K562 (cell line): Measurements from ENCODE around the gene NACC1. TPM values are rescaled to one million over a fixed set of nuclear protein-coding genes. Genes with fewer than 3 reads are reported as not detected.

Experiments used
- ATAC-seq: fragments of 200-7000 bp; cut with Tn5 transposase; 3 replicates; pipeline ENCODE4 v1.9.1; 2020; ENCODE audit warnings: moderate library complexity
- BruUV-seq: library from RNA; stranded (reverse); fragments of 400-500 nt; replicated peaks from 2 replicates; lab custom pipeline; 2021; lab: Mats Ljungman, UMichigan
- CTCF ChIA-PET: fragments of 300-600 bp; formaldehyde crosslinking; extraction: SDS; loops from one replicate; lab custom pipeline; 2021; ENCODE audit warnings: low intra/inter-chr PET ratio; lab: Yijun Ruan, JAX
- POLR2A ChIA-PET: fragments of 300-600, 350-650 bp; sonication (Branson Sonifier 250); formaldehyde crosslinking; extraction: SDS; loops from one replicate; lab custom pipeline; 2021; ENCODE audit warnings: antibody characterized with exemption, inconsistent platforms; lab: Yijun Ruan, JAX
- DNase-seq, 4 experiments: peaks; one replicate each; pipeline versions ENCODE4 v3.0.0 to v3.0.0-alpha.2; 2011 to 2018; ENCODE audit warnings: low spot score in 3 of 4, mixed read lengths in 3 of 4; ENCODE audit errors: extremely low read depth in 1 of 4
- FAIRE-seq: peaks from 2 replicates; lab custom pipeline; 2011; peaks lifted over from hg19 to GRCh38; lab: Jason Lieb, UNC
- H2AFZ ChIP-seq: 2 replicates; pipeline ENCODE4 v1.6.0; 2011; ENCODE audit warnings: low read depth, low read length, control low read depth, inconsistent platforms
- H3K27ac ChIP-seq: fragments of 200-600 bp; 3 replicates; pipeline ENCODE4 v1.8.0; 2011; ENCODE audit warnings: low read depth, mild to moderate bottlenecking, control low read depth, inconsistent platforms, low read length, moderate library complexity, mixed read lengths; ENCODE audit errors: extremely low read depth
- H3K27me3 ChIP-seq, 2 experiments: fragments of 300-600 bp in 1 of 2; 2 replicates in 1 of 2; 3 replicates in 1 of 2; pipeline versions ENCODE4 v1.6.0 to v1.8.0; 2011; ENCODE audit warnings: inconsistent platforms in 2 of 2, low read length in 2 of 2, mild to moderate bottlenecking in 1 of 2, mixed read lengths in 1 of 2, moderate library complexity in 1 of 2; ENCODE audit not compliant: control insufficient read depth in 2 of 2, insufficient read depth in 2 of 2
- H3K36me3 ChIP-seq: fragments of 300-600 bp; 3 replicates; pipeline ENCODE4 v1.8.0; 2011; ENCODE audit warnings: mild to moderate bottlenecking, low read length, inconsistent platforms; ENCODE audit not compliant: control insufficient read depth, insufficient read depth
- H3K4me1 ChIP-seq, 2 experiments: fragments of 200-600 bp in 1 of 2; replicated peaks in 1 of 2; 2 replicates in 1 of 2; 3 replicates in 1 of 2; pipeline versions ENCODE4 v1.5.1 to v1.8.0; 2011; ENCODE audit warnings: inconsistent platforms in 2 of 2, low read length in 2 of 2, mild to moderate bottlenecking in 1 of 2, mixed read lengths in 1 of 2, moderate library complexity in 1 of 2; ENCODE audit not compliant: control insufficient read depth in 2 of 2, insufficient read depth in 2 of 2
- H3K4me2 ChIP-seq: 2 replicates; pipeline ENCODE4 v1.6.1; 2011; ENCODE audit warnings: low read length, control low read depth, inconsistent platforms, mixed read lengths; ENCODE audit not compliant: insufficient read depth
- H3K4me3 ChIP-seq: fragments of 200-600 bp; sonication (generic), shearing (Covaris generic); 2 replicates; pipeline ENCODE4 v1.5.1; 2016; ENCODE audit warnings: control low read depth, inconsistent platforms
- H3K79me2 ChIP-seq: fragments of 200-600 bp; 3 replicates; pipeline ENCODE4 v1.8.0; 2011; ENCODE audit warnings: low read length, inconsistent platforms; ENCODE audit not compliant: control insufficient read depth, insufficient read depth
- H3K9ac ChIP-seq, 2 experiments: 2 replicates each; pipeline versions ENCODE4 v1.6.0 to v1.6.1; 2011; ENCODE audit warnings: low read depth in 2 of 2, low read length in 2 of 2, control low read depth in 1 of 2, inconsistent platforms in 1 of 2, mild to moderate bottlenecking in 1 of 2, mixed read lengths in 1 of 2; ENCODE audit not compliant: insufficient read depth in 1 of 2
- H3K9me1 ChIP-seq: one replicate; pipeline ENCODE4 v1.6.0; 2011; ENCODE audit warnings: inconsistent platforms, mild to moderate bottlenecking, low read length, moderate library complexity; ENCODE audit not compliant: control insufficient read depth, insufficient read depth
- H3K9me3 ChIP-seq: replicated peaks from 2 replicates; pipeline ENCODE4 v1.5.1; 2011; ENCODE audit warnings: low read depth, low read length, inconsistent platforms; ENCODE audit not compliant: control insufficient read depth, insufficient read depth
- H4K20me1 ChIP-seq: replicated peaks from 2 replicates; pipeline ENCODE4 v1.6.1; 2011; ENCODE audit warnings: low read length, inconsistent platforms, mixed read lengths; ENCODE audit not compliant: control insufficient read depth, insufficient read depth
- BACH1 ChIP-seq: fragments of 200-800 bp; sonication (Bioruptor generic); IDR thresholded peaks from 2 replicates; pipeline ENCODE4 v1.6.1; 2016; ENCODE audit warnings: missing genetic modification characterization, missing compliant biosample characterization
- E2F1 ChIP-seq: sonication (generic); formaldehyde crosslinking; IDR thresholded peaks from 2 replicates; pipeline ENCODE4 v1.8.1; 2023; ENCODE audit warnings: mild to moderate bottlenecking, missing genetic modification reagents, moderate library complexity
- MTF1 ChIP-seq: fragments of 250-450 bp; sonication (Bioruptor Pico); IDR thresholded peaks from 2 replicates; pipeline ENCODE4 v1.9.0; 2021; ENCODE audit warnings: moderate library complexity, mild to moderate bottlenecking, inconsistent platforms, borderline replicate concordance
- MXI1 ChIP-seq: IDR thresholded peaks from 2 replicates; pipeline ENCODE4 v1.6.1; 2011; ENCODE audit warnings: low read depth, mild to moderate bottlenecking, improper control_type of control experiment, low read length
- NFE2L1 ChIP-seq: fragments of 450-650 bp; IDR thresholded peaks from 2 replicates; pipeline ENCODE4 v1.6.1; 2016; ENCODE audit warnings: missing genetic modification characterization, low read depth, mild to moderate bottlenecking, missing compliant biosample characterization, moderate library complexity, borderline replicate concordance
- RBM22 ChIP-seq: fragments of 200-400 bp; formaldehyde crosslinking; IDR thresholded peaks from 2 replicates; pipeline ENCODE4 v1.6.1; 2018; ENCODE audit warnings: low read length, low read depth; ENCODE audit not compliant: poor library complexity, severe bottlenecking
- TAL1 ChIP-seq: fragments of 450-650 bp; IDR thresholded peaks from 2 replicates; pipeline ENCODE4 v1.6.1; 2016; ENCODE audit warnings: mild to moderate bottlenecking
- ZNF561 ChIP-seq: fragments of 450-650 bp; formaldehyde crosslinking; conservative IDR thresholded peaks from 2 replicates; pipeline ENCODE4 v1.4.0; 2020; ENCODE audit warnings: mild to moderate bottlenecking, moderate library complexity
- ZNF584 ChIP-seq: fragments of 200-800 bp; sonication (Bioruptor generic); IDR thresholded peaks from 2 replicates; pipeline ENCODE4 v1.6.1; 2016; ENCODE audit warnings: low read depth, mild to moderate bottlenecking, missing genetic modification characterization, missing compliant biosample characterization
- WGBS: fragments of 100-300 bp; shearing (Covaris generic); methylation state at CpG from one replicate; pipeline ENCODE4 v1.1.6; 2016; ENCODE audit warnings: low coverage, mixed read lengths; ENCODE audit not compliant: insufficient coverage; ENCODE audit errors: missing lambda C conversion rate; 5-methylcytosine and 5-hydroxymethylcytosine counted together
- in situ Hi-C: fragments of 300-500 bp; cut with MboI; formaldehyde crosslinking; loops from 4 replicates; pipeline ENCODE4 v1.15.0; 2018; ENCODE audit warnings: inconsistent platforms, mixed read lengths
- intact Hi-C: fragments of 100-400 bp; cut with micrococcal nuclease; formaldehyde crosslinking; loops from 2 replicates; pipeline ENCODE4 v1.14.2; 2022
- polyA plus RNA-seq, 8 experiments: library from polyadenylated mRNA; depleted of rRNA in 4 of 8; stranded (reverse) in 5 of 8; unstranded in 3 of 8; fragments of >200 nt; fragmentation: Nextera tagmentation in 2 of 8; fragmentation: Illumina TruSeq in 1 of 8; extraction: Ambion mirVana in 2 of 8; extraction: Trizol in 1 of 8; gene quantifications; 2 replicates each; pipeline versions ENCODE4 v1.2.1 to v1.2.3, GENCODE V29; 2011 to 2014; ENCODE audit warnings: inconsistent platforms in 1 of 8, missing spikeins in 1 of 8
- total RNA-seq, 7 experiments: library from RNA; depleted of rRNA in 6 of 7; stranded (reverse); fragments of >200 nt in 6 of 7; fragmentation: Illumina TruSeq in 2 of 7; extraction: Trizol in 2 of 7; gene quantifications; 2 replicates each; pipeline versions ENCODE4 v1.2.1 to v1.2.3, GENCODE V29; 2011 to 2021; ENCODE audit warnings: low replicate concordance in 1 of 7

Gene NACC1
- total and polyA plus RNA-seq, 9 of the 15 experiments (the other 6 are each of a cell fraction or from before 2014, with no cell fraction given) = 0.04 to 96.6 (median 25.8) TPM

GRCh38 chr19:13078381-13078780 lies 39.7 kb upstream of the NACC1 start:
- no peaks in the 10 kb centered on the region for H3K27me3 ChIP-seq
- 0 out of 3 replicates have a peak overlapping the region, but pooled peaks have one; percentile 1 for H3K27ac ChIP-seq
- 82% methylated on average over 6 of the region's 10 CpGs for WGBS
- no peaks in the 10 kb centered on the region for H3K9me3 ChIP-seq
- ATAC-seq (no peak), DNase-seq (no peak), FAIRE-seq (peak; percentile 19)
- intact Hi-C loops = no loop called here
- CTCF ChIA-PET = no interaction called here
- peaks cover 34 to 82% of the 10 kb centered on the region in 2 experiments for H3K4me1 ChIP-seq
- TF ChIP-seq NFE2L1 (tag) (no peak), MTF1 (CRISPR knock-in tag) (no peak), RBM22 (peak; percentile 32), E2F1 (CRISPR knock-in tag) (no peak), ZNF561 (no peak), ZNF584 (CRISPR knock-in tag) (no peak), MXI1 (no peak), TAL1 (no peak), BACH1 (tag) (no peak)
- POLR2A ChIA-PET = interaction anchor here (0.5 to 2.4 kb wide), 4 partner anchors 9 to 527 kb away, joined by 3 to 20 read pairs (median 7); no protein-coding TSS in a partner anchor
- H3K9me1 ChIP-seq = no peaks in the 10 kb centered on the region
- H3K9ac ChIP-seq = peak overlapping the region in 1 of 2 experiments; percentile 92; a peak in 2 of 4 replicates
- BruUV-seq = no TSS peak
- peaks cover 46% of the 10 kb centered on the region; the same call in 2 of the 3 replicates for H3K36me3 ChIP-seq
- H2AFZ ChIP-seq = no peak overlapping the region
- no peak overlapping the region for H3K4me3 ChIP-seq
- in situ Hi-C loops = no loop called here
- H3K4me2 ChIP-seq = no peak overlapping the region
- H4K20me1 ChIP-seq = no peaks in the 10 kb centered on the region
- H3K79me2 ChIP-seq = no peaks in the 10 kb centered on the region
